CD8-positive, alpha-beta memory T cell (primary cell): ENCODE results near the gene HSP90AB1. TPM values are rescaled to one million over a fixed set of nuclear protein-coding genes. Genes with fewer than 3 reads are reported as not detected.
A peak's percentile ranks its signal among the peaks of the same experiment; 100 is the strongest.

Experiments
- CTCF ChIA-PET: fragments of 350-600 bp; sonication (Branson Sonifier 250); formaldehyde crosslinking; loops from one replicate; lab custom pipeline; 2021; ENCODE audit warnings: antibody characterized with exemption; lab: Charles Lee
- POLR2A ChIA-PET: fragments of 350-600 bp; sonication (Branson Sonifier 250); formaldehyde crosslinking; loops from one replicate; lab custom pipeline; 2021; ENCODE audit warnings: antibody characterized with exemption; lab: Charles Lee
- DNase-seq, 5 donors: peaks; one replicate each; pipeline versions ENCODE4 v3.0.0 to v3.0.0-alpha.2; 2020 to 2022; ENCODE audit warnings: mixed read lengths in 1 of 5
- H3K27ac ChIP-seq: one replicate; pipeline ENCODE4 v1.7.0; 2013; ENCODE audit warnings: low read depth, mild to moderate bottlenecking, low read length, moderate library complexity
- H3K27me3 ChIP-seq: 2 replicates; pipeline ENCODE4 v1.7.0; 2013; ENCODE audit warnings: low read length, mild to moderate bottlenecking; ENCODE audit not compliant: insufficient read depth, poor library complexity, severe bottlenecking
- H3K36me3 ChIP-seq: 2 replicates; pipeline ENCODE4 v1.7.0; 2013; ENCODE audit warnings: mild to moderate bottlenecking, low read length, moderate library complexity; ENCODE audit not compliant: insufficient read depth
- H3K4me1 ChIP-seq: 2 replicates; pipeline ENCODE4 v1.7.0; 2013; ENCODE audit warnings: mild to moderate bottlenecking, low read length, moderate library complexity; ENCODE audit not compliant: insufficient read depth
- H3K4me3 ChIP-seq: 2 replicates; pipeline ENCODE4 v1.7.0; 2013; ENCODE audit warnings: mild to moderate bottlenecking, low read length
- H3K9me3 ChIP-seq: 2 replicates; pipeline ENCODE4 v1.7.0; 2013; ENCODE audit warnings: mild to moderate bottlenecking, low read length
- H3K27ac Mint-ChIP-seq, 8 donors: one replicate each; pipeline ENCODE4 v1.8.0; 2020 to 2021; ENCODE audit warnings: mixed read lengths in 8 of 8, mild to moderate bottlenecking in 6 of 8, inconsistent platforms in 3 of 8, moderate library complexity in 3 of 8
- H3K27me3 Mint-ChIP-seq, 2 donors: one replicate each; pipeline ENCODE4 v1.8.0; 2020 to 2021; ENCODE audit warnings: mixed read lengths in 2 of 2, mild to moderate bottlenecking in 1 of 2, moderate library complexity in 1 of 2
- H3K36me3 Mint-ChIP-seq, 3 donors: one replicate each; pipeline ENCODE4 v1.8.0; 2020 to 2021; ENCODE audit warnings: mixed read lengths in 3 of 3, inconsistent platforms in 1 of 3, mild to moderate bottlenecking in 1 of 3
- H3K4me1 Mint-ChIP-seq, 3 donors: one replicate each; pipeline ENCODE4 v1.8.0; 2020 to 2021; ENCODE audit warnings: mixed read lengths in 3 of 3, inconsistent platforms in 1 of 3, mild to moderate bottlenecking in 1 of 3
- H3K4me3 Mint-ChIP-seq, 7 donors: one replicate each; pipeline ENCODE4 v1.8.0; 2020 to 2021; ENCODE audit warnings: mixed read lengths in 7 of 7, mild to moderate bottlenecking in 6 of 7, moderate library complexity in 4 of 7, inconsistent platforms in 2 of 7
- H3K9me3 Mint-ChIP-seq, 5 donors: one replicate each; pipeline ENCODE4 v1.8.0; 2020 to 2022; ENCODE audit warnings: mixed read lengths in 5 of 5, mild to moderate bottlenecking in 3 of 5, moderate library complexity in 2 of 5, inconsistent platforms in 1 of 5
- polyA plus RNA-seq: library from polyadenylated mRNA; unstranded; fragments of 300-500 nt; fragmentation: Illumina TruSeq; gene quantifications from one replicate; pipeline ENCODE4 v1.2.3, GENCODE V29; 2021
- total RNA-seq, 2 experiments: library from RNA; stranded (reverse); gene quantifications; one replicate each; pipeline ENCODE4 v1.2.3, GENCODE V29; 2021

Gene HSP90AB1
- total and polyA plus RNA-seq, 3 experiments from 2014 or later, result 460 to 2,400 (median 2,387) TPM

GRCh38 chr6:44203955-44204354 is 42.9 kb upstream of the HSP90AB1 start:
- no peak for DNase-seq
- Mint-ChIP-seq H3K27ac (no peak overlapping the region), H3K27me3 (peaks cover 6 to 33% of the 10 kb centered on the region in 2 donors), H3K36me3 (peaks cover 0 to 3% (median 0%) of the 10 kb centered on the region in 3 donors), H3K4me3 (no peak overlapping the region), H3K4me1 (no peaks in the 10 kb centered on the region), H3K9me3 (no peaks in the 10 kb centered on the region)
- POLR2A ChIA-PET, result no interaction called here
- H3K36me3 ChIP-seq, result no peaks in the 10 kb centered on the region
- H3K27me3 ChIP-seq, result no peaks in the 10 kb centered on the region
- no peaks in the 10 kb centered on the region for H3K4me1 ChIP-seq
- H3K9me3 ChIP-seq, result no peaks in the 10 kb centered on the region
- CTCF ChIA-PET, result no interaction called here
- no peak overlapping the region for H3K4me3 ChIP-seq
- H3K27ac ChIP-seq, result no peak overlapping the region

GRCh38 chr6:44207966-44208365 is 38.9 kb upstream of the HSP90AB1 start:
- POLR2A ChIA-PET, result no interaction called here
- H3K9me3 ChIP-seq, result no peaks in the 10 kb centered on the region
- Mint-ChIP-seq H3K9me3 (no peaks in the 10 kb centered on the region), H3K36me3 (no peaks in the 10 kb centered on the region), H3K4me1 (no peaks in the 10 kb centered on the region), H3K27me3 (peaks cover 0 to 26% of the 10 kb centered on the region in 2 donors), H3K4me3 (no peak overlapping the region), H3K27ac (no peak overlapping the region)
- no peaks in the 10 kb centered on the region for H3K4me1 ChIP-seq
- CTCF ChIA-PET, result interaction anchor here (1.4 kb wide), 1 partner anchor 131 kb away, joined by 3 read pairs; no protein-coding TSS in a partner anchor
- no peaks in the 10 kb centered on the region for H3K36me3 ChIP-seq
- no peak for DNase-seq
- H3K4me3 ChIP-seq, result no peak overlapping the region
- no peak overlapping the region for H3K27ac ChIP-seq
- H3K27me3 ChIP-seq, result no peaks in the 10 kb centered on the region

GRCh38 chr6:44211284-44211683 is 35.6 kb upstream of the HSP90AB1 start:
- Histone ChIP-seq H3K4me3 (no peak overlapping the region), H3K4me1 (no peaks in the 10 kb centered on the region), H3K27me3 (no peaks in the 10 kb centered on the region), H3K36me3 (no peaks in the 10 kb centered on the region), H3K9me3 (no peaks in the 10 kb centered on the region), H3K27ac (no peak overlapping the region)
- ChIA-PET POLR2A (no interaction called here), CTCF (no interaction called here)
- H3K36me3 Mint-ChIP-seq, result no peaks in the 10 kb centered on the region
- no peak overlapping the region for H3K4me3 Mint-ChIP-seq
- no peaks in the 10 kb centered on the region for H3K4me1 Mint-ChIP-seq
- no peak overlapping the region for H3K27ac Mint-ChIP-seq
- H3K9me3 Mint-ChIP-seq, result no peaks in the 10 kb centered on the region
- no peak for DNase-seq
- peaks cover 2 to 31% of the 10 kb centered on the region in 2 donors for H3K27me3 Mint-ChIP-seq

GRCh38 chr6:44214307-44214706 is 32.6 kb upstream of the HSP90AB1 start:
- ChIA-PET CTCF (interaction anchor here (1.1 to 1.3 kb wide), 2 partner anchors 32 to 42 kb away, joined by 3 to 4 read pairs; partner anchors contain the start of gene HSP90AB1), POLR2A (no interaction called here)
- Mint-ChIP-seq H3K27me3 (peaks cover 9 to 32% of the 10 kb centered on the region in 2 donors), H3K4me1 (peaks cover 0 to 6% (median 2%) of the 10 kb centered on the region in 3 donors), H3K9me3 (no peaks in the 10 kb centered on the region), H3K36me3 (no peaks in the 10 kb centered on the region), H3K27ac (no peak overlapping the region), H3K4me3 (no peak overlapping the region)
- Histone ChIP-seq H3K9me3 (no peaks in the 10 kb centered on the region), H3K36me3 (no peaks in the 10 kb centered on the region), H3K27me3 (peaks cover 5% of the 10 kb centered on the region), H3K27ac (no peak overlapping the region), H3K4me1 (no peaks in the 10 kb centered on the region), H3K4me3 (no peak overlapping the region)
- DNase-seq, result no peak

- Histone ChIP-seq H3K4me1 (peaks cover 2% of the 10 kb centered on the region), H3K27me3 (peaks cover 5% of the 10 kb centered on the region), H3K9me3 (no peaks in the 10 kb centered on the region), H3K4me3 (no peak within 1 kb of the TSS), H3K36me3 (no peaks in the 10 kb centered on the region), H3K27ac (no peak within 1 kb of the TSS)
- peak within 1 kb of the TSS in 1 of 7 donors; percentile 15 for H3K4me3 Mint-ChIP-seq
- H3K27me3 Mint-ChIP-seq, result peaks cover 12 to 24% of the 10 kb centered on the region in 2 donors
- no peak within 1 kb of the TSS for H3K27ac Mint-ChIP-seq
- H3K4me1 Mint-ChIP-seq, result peaks cover 0 to 8% (median 3%) of the 10 kb centered on the region in 3 donors
- CTCF ChIA-PET, result interaction anchor here (0.6 to 0.7 kb wide), 2 partner anchors 15 to 40 kb away, joined by 3 read pairs; no protein-coding TSS in a partner anchor
- no peak for DNase-seq
- H3K9me3 Mint-ChIP-seq, result no peaks in the 10 kb centered on the region
- POLR2A ChIA-PET, result no interaction called here
- no peaks in the 10 kb centered on the region for H3K36me3 Mint-ChIP-seq
These were observed 30.1 kb upstream of the HSP90AB1 start, which contains the start of gene MYMX for GRCh38 chr6:44216677-44217331. Gene MYMX, plus strand, starts transcription at chr6:44216926. Its CDS starts 546 bp downstream, at chr6:44217472.

- Mint-ChIP-seq H3K27me3 (peaks cover 12 to 22% of the 10 kb centered on the region in 2 donors), H3K27ac (no peak overlapping the region), H3K9me3 (no peaks in the 10 kb centered on the region), H3K36me3 (no peaks in the 10 kb centered on the region), H3K4me3 (no peak overlapping the region), H3K4me1 (peaks cover under 1 to 12% (median 4%) of the 10 kb centered on the region in 3 donors)
- Histone ChIP-seq H3K4me3 (no peak overlapping the region), H3K9me3 (no peaks in the 10 kb centered on the region), H3K27ac (no peak overlapping the region), H3K4me1 (peaks cover 4% of the 10 kb centered on the region), H3K36me3 (no peaks in the 10 kb centered on the region), H3K27me3 (peaks cover 5% of the 10 kb centered on the region)
- ChIA-PET POLR2A (no interaction called here), CTCF (interaction anchor here (0.6 kb wide), 1 partner anchor 39 kb away, joined by 3 read pairs; no protein-coding TSS in a partner anchor)
- DNase-seq, result no peak
These were observed 29.4 kb upstream of the HSP90AB1 start for GRCh38 chr6:44217332-44218143.

- Mint-ChIP-seq H3K27ac (no peak overlapping the region), H3K4me1 (peaks cover 12 to 22% (median 13%) of the 10 kb centered on the region in 3 donors), H3K27me3 (peaks cover 12 to 18% of the 10 kb centered on the region in 2 donors), H3K36me3 (no peaks in the 10 kb centered on the region), H3K4me3 (peak overlapping the region in 3 of 7 donors; percentile 45 to 75 (median 50)), H3K9me3 (no peaks in the 10 kb centered on the region)
- Histone ChIP-seq H3K27ac (peak overlapping the region; percentile 51), H3K9me3 (no peaks in the 10 kb centered on the region), H3K36me3 (no peaks in the 10 kb centered on the region), H3K4me3 (peak overlapping the region; percentile 37), H3K4me1 (peaks cover 10% of the 10 kb centered on the region), H3K27me3 (peaks cover 5% of the 10 kb centered on the region)
- POLR2A ChIA-PET, result no interaction called here
- peak in 1 of 5 donors; percentile 17 for DNase-seq
- CTCF ChIA-PET, result interaction anchor here (0.6 to 2.1 kb wide), 2 partner anchors 37 to 530 kb away, joined by 3 to 7 read pairs; no protein-coding TSS in a partner anchor
These were observed 27.7 kb upstream of the HSP90AB1 start for GRCh38 chr6:44219053-44219814.
